GM03348 (cell line): Measurements from ENCODE around the gene COX7A2.
A peak's percentile ranks its signal among the peaks of the same experiment; 100 is the strongest.

Experiments
- DNase-seq: peaks from one replicate; pipeline ENCODE4 v3.0.0; 2012; ENCODE audit warnings: low spot score

COX7A2 gene

DNA sequence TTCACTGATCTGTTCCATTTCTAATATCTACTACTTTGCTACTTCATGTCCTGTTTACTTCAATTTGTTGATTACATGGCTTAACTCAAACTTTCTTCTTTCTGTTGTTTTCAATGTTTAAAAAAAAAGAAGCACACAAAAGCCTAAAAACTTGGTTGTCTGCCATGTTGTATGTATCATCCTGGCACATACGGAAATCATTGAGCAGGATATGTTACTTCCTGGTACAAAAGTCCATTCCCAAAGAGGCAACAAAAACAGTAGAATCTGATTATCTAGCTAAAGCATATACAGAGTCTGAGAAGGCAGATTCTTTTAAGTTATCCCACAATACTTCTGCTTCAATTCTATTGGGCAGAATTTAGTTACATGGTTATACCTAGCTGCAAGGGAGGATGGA lies 23.2 kb downstream of the COX7A2 start:
- no peak for DNase-seq

GRCh38 chr6:75219263-75219662 lies 24.3 kb downstream of the COX7A2 start:
- no peak for DNase-seq

- no peak for DNase-seq
These were observed 26.4 kb downstream of the COX7A2 start for GRCh38 chr6:75217193-75217592.

DNA sequence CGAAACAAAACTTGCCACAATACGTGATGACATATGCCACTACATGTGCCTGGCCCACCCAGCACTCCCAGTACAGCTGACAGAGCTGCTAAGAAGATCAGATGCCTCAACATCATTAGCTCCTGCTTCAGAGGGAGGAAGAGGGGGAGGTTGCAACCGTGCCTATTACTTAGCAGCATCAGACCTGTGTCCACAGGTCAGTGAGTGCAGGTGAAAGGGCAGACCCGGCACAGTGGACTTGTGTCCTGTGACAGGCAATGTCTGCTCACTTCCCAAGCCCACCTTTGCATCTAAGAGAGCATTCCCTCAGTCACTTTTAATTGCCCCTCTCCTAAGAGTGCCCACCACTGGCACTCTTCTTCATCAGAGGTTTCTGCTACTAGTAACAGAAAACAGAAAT lies 28.3 kb downstream of the COX7A2 start:
- no peak for DNase-seq

GRCh38 chr6:75213732-75214131 lies 29.9 kb downstream of the COX7A2 start:
- DNase-seq: no peak

DNA sequence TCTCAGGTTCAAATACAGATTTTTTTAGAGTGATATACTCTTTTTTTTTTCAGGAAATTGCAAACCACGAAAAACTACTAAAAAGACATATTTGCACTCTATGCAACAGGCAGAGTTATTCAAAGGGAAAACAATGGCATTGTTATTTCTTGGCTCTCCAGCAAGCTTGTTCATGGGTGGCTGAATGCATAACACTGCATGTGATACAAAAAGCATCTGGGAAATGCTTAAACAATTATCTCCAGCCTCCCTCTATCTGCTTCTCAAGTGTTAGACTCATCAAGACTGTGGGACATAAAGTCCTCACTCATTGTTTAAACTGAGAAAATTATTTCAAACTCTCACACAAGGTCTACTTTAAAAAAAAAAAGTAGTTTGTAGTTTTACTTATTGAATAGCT lies 30.5 kb downstream of the COX7A2 start:
- no peak for DNase-seq

- DNase-seq: no peak
These were observed 31.5 kb downstream of the COX7A2 start for GRCh38 chr6:75211920-75212590.

DNA sequence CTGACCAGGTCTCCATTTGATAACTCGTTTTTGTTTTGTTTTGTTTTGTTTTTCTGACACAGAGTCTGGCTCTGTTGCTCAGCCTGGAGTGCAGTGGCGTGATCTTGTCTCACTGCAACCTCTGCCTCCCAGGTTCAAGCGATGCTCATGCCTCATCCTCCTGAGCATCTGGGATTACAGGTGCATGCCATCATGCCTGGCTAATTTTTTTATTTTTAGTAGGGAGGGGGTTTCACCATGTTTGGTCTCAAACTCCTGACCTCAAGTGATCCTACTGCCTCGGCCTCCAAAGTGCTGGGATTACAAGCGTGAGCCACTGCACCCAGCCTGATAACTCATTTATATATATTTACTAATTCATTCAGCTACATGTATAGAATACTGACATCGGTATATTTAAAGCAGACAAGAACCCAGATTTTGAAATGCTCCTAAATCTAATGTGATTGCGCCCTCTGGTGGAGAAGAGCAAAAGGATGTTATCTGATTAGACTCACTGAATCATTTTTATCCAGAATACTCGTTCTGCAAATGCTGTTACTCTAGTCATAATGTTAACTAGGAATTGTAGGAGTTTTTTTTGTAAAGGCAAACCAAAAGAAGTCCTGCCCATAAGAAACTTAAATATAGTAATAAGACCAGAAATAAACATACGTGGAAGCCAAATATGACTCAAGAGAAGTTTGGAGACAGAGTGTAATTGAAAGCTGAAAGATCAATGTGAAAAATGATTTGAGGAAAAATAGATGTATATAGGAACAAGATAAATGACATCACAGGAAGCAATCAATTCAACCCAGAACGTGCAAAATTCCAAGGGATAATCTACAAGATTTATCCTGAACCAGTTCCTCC lies 32.5 kb downstream of the COX7A2 start:
- DNase-seq: peak; percentile 56

- no peak for DNase-seq
These were observed 34.3 kb downstream of the COX7A2 start for GRCh38 chr6:75209184-75209723.

- peak; percentile 78 for DNase-seq
These were observed 35.1 kb downstream of the COX7A2 start for GRCh38 chr6:75208298-75209183.

GRCh38 chr6:75206576-75207342 lies 36.8 kb downstream of the COX7A2 start:
- no peak for DNase-seq

- peak; percentile 95 for DNase-seq
These were observed 37.6 kb downstream of the COX7A2 start, which contains the start of gene COL12A1 for GRCh38 chr6:75205776-75206575. COL12A1 (minus strand) TSS chr6:75206053; CDS start chr6:75202792, 3,261 bp downstream.

GRCh38 chr6:75204959-75205775 lies 38.4 kb downstream of the COX7A2 start:
- peak; percentile 64 for DNase-seq

- DNase-seq: peak; percentile 67
These were observed 39.2 kb downstream of the COX7A2 start for GRCh38 chr6:75204217-75204958.

DNA sequence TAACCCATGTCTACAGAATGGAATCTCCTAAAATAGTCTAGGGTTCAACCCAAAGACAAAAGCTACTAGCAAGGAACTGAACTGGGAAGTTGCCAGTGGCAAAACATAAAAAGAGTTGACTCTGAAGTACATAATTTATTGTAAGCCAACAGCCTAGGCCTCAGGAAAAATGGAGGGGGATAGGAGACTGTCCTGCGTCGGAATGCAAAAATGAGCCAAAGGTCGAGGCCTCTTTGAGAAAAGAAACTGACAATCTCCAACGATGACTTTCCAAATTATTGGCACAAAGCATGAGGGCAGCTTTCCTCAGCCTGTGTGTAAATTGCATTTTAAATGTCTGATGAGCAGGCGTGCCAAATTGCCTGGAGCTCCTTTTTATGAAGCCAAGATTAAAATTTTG lies 39.9 kb downstream of the COX7A2 start:
- peak; percentile 32 for DNase-seq

DNA sequence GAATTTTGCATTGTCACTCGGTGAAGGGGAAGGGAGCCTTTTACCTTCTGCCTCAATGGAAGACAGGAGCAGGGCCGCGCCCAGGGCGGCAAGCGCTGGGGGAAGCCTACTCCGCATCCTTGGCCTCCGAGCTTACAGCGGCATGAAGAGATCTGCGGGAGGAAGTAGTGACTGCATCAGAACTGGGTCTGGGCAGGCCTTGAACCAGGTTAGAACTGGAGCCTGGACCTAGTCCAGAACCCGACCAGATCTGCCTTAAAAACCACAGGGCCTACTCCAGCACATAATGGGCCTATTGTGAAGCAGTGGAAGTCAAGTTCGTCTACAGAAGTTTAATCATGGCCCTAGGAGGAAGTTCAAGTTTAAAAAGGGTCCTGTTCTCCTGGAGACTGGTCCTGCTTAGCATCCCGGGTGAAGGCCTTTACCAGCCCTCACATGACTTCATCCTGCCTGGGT lies 40.9 kb downstream of the COX7A2 start:
- DNase-seq: peak; percentile 33

- peak; percentile 45 for DNase-seq
These were observed 41.5 kb downstream of the COX7A2 start for GRCh38 chr6:75201901-75202672.

DNA sequence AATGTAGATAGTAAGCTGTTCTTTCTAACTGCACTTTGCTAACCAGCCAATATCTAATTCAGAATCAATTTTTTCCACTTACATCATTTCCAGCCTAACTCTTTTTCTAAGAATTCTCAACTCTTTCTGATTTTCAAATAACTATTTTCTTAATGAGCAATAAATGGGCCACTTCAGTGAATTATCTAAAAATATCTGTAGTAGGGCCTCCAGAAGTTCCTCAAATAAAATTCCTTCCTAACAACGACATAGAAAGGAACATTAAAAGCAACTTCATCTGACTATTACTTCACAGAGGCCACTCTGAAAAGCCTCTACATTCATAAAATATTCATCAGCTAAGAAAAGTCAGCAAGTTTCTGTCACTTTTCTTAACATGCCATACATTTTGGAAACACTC lies 42.6 kb downstream of the COX7A2 start:
- DNase-seq: no peak
